Measurements from ENCODE around the gene YPEL1.

DNA sequence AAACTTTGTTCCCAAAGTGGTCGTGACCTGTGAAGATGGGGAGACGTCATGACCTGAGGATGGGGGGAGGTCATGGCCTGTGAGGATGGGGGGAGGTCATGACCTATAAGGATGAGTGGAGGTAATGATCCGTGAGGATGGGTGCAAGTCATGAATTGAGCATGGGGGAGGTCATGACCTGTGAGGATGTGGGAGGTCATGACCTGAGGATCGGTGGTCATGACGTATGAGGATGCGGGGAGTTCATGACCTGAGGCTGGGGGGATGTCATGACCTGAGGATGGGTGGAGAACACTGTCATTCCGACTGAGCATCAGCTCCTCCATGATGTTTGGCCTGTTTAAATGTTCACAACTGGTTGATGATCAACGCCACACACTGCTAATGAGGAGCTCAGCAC lies 25.9 kb downstream of the YPEL1 start:
- TF ChIP-seq, protein P1, sequence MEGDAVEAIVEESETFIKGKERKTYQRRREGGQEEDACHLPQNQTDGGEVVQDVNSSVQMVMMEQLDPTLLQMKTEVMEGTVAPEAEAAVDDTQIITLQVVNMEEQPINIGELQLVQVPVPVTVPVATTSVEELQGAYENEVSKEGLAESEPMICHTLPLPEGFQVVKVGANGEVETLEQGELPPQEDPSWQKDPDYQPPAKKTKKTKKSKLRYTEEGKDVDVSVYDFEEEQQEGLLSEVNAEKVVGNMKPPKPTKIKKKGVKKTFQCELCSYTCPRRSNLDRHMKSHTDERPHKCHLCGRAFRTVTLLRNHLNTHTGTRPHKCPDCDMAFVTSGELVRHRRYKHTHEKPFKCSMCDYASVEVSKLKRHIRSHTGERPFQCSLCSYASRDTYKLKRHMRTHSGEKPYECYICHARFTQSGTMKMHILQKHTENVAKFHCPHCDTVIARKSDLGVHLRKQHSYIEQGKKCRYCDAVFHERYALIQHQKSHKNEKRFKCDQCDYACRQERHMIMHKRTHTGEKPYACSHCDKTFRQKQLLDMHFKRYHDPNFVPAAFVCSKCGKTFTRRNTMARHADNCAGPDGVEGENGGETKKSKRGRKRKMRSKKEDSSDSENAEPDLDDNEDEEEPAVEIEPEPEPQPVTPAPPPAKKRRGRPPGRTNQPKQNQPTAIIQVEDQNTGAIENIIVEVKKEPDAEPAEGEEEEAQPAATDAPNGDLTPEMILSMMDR (conservative IDR thresholded peaks at IDR 0.05; ENCODE audit: low read length), result no peak
- TF ChIP-seq EZH2phosphoT487 (IDR thresholded peaks at IDR 0.05; ENCODE audit: borderline replicate concordance, low read depth, low read length), result no peak
